Liver (tissue), 9 donors: ENCODE results near the gene KCNJ15. TPM values are rescaled to one million over a fixed set of nuclear protein-coding genes. Genes with fewer than 3 reads are reported as not detected.

Experiments used
- DNase-seq: peaks from one replicate; pipeline ENCODE4 v3.0.0-alpha.2; 2017; ENCODE audit warnings: low spot score
- H3K27ac ChIP-seq, 2 donors: one replicate each; pipeline ENCODE4 v1.7.0; 2013; ENCODE audit warnings: inconsistent platforms in 2 of 2, low read length in 2 of 2, control low read depth in 1 of 2, low read depth in 1 of 2, mild to moderate bottlenecking in 1 of 2
- H3K27me3 ChIP-seq, 4 donors: one replicate each; pipeline versions ENCODE4 v1.6.1 to v1.7.0; 2013; ENCODE audit warnings: low read length in 3 of 4, inconsistent platforms in 1 of 4, mild to moderate bottlenecking in 1 of 4, moderate library complexity in 1 of 4; ENCODE audit not compliant: control insufficient read depth in 4 of 4, insufficient read depth in 4 of 4
- H3K36me3 ChIP-seq, 4 donors: one replicate each; pipeline versions ENCODE4 v1.6.1 to v1.7.0; 2013; ENCODE audit warnings: low read length in 3 of 4, mild to moderate bottlenecking in 3 of 4, low read depth in 1 of 4, moderate library complexity in 1 of 4; ENCODE audit not compliant: control insufficient read depth in 4 of 4, insufficient read depth in 3 of 4
- H3K4me1 ChIP-seq, 4 donors: one replicate each; pipeline versions ENCODE4 v1.6.1 to v1.7.0; 2013; ENCODE audit warnings: low read length in 3 of 4, mild to moderate bottlenecking in 3 of 4, moderate library complexity in 1 of 4; ENCODE audit not compliant: control insufficient read depth in 4 of 4, insufficient read depth in 4 of 4
- H3K4me3 ChIP-seq, 3 donors: one replicate each; pipeline versions ENCODE4 v1.6.1 to v1.7.0; 2013; ENCODE audit warnings: low read length in 3 of 3, control low read depth in 1 of 3, low read depth in 1 of 3, mild to moderate bottlenecking in 1 of 3
- H3K9ac ChIP-seq, 2 donors: one replicate each; pipeline ENCODE4 v1.7.0; 2013; ENCODE audit warnings: low read length in 2 of 2, mild to moderate bottlenecking in 2 of 2, moderate library complexity in 2 of 2, control low read depth in 1 of 2, low read depth in 1 of 2
- H3K9me3 ChIP-seq, 4 donors: one replicate each; pipeline versions ENCODE4 v1.6.1 to v1.7.0; 2013; ENCODE audit warnings: low read length in 3 of 4; ENCODE audit not compliant: control insufficient read depth in 4 of 4
- EGR1 ChIP-seq, 2 donors: IDR thresholded peaks; 2 replicates each; pipeline ENCODE4 v1.6.1; 2016 to 2018; ENCODE audit warnings: antibody characterized with exemption in 2 of 2, low read depth in 2 of 2
- FOXA1 ChIP-seq: IDR thresholded peaks from 2 replicates; pipeline ENCODE4 v1.6.1; 2016; ENCODE audit warnings: antibody characterized with exemption
- FOXA2 ChIP-seq: IDR thresholded peaks from 2 replicates; pipeline ENCODE4 v1.6.1; 2016; ENCODE audit warnings: antibody characterized with exemption
- GABPA ChIP-seq, 2 donors: IDR thresholded peaks in 1 of 2; conservative IDR thresholded peaks in 1 of 2; 2 replicates each; pipeline ENCODE4 v1.6.1; 2016; ENCODE audit warnings: antibody characterized with exemption in 2 of 2, mild to moderate bottlenecking in 1 of 2, moderate library complexity in 1 of 2
- HNF4A ChIP-seq, 2 donors: conservative IDR thresholded peaks; 2 replicates each; pipeline ENCODE4 v1.6.1; 2016; ENCODE audit warnings: antibody characterized with exemption in 2 of 2, mild to moderate bottlenecking in 2 of 2
- HNF4G ChIP-seq: IDR thresholded peaks from 2 replicates; pipeline ENCODE4 v1.6.1; 2016; ENCODE audit warnings: antibody characterized with exemption
- JUND ChIP-seq, 2 donors: IDR thresholded peaks; 2 replicates each; pipeline ENCODE4 v1.6.1; 2016; ENCODE audit warnings: antibody characterized with exemption in 2 of 2
- NR2F2 ChIP-seq: IDR thresholded peaks from 2 replicates; pipeline ENCODE4 v1.6.1; 2016; ENCODE audit warnings: antibody characterized with exemption
- RAD21 ChIP-seq, 2 donors: IDR thresholded peaks; 2 replicates each; pipeline ENCODE4 v1.6.1; 2016; ENCODE audit warnings: antibody characterized with exemption in 2 of 2, mild to moderate bottlenecking in 2 of 2
- RXRA ChIP-seq, 2 donors: IDR thresholded peaks; 2 replicates each; pipeline ENCODE4 v1.6.1; 2017 to 2018; ENCODE audit warnings: antibody characterized with exemption in 2 of 2, mild to moderate bottlenecking in 1 of 2
- TAF1 ChIP-seq: conservative IDR thresholded peaks from 2 replicates; pipeline ENCODE4 v1.6.1; 2016; ENCODE audit warnings: antibody characterized with exemption, mild to moderate bottlenecking
- YY1 ChIP-seq: IDR thresholded peaks from 2 replicates; pipeline ENCODE4 v1.6.1; 2016; ENCODE audit warnings: antibody characterized with exemption, mild to moderate bottlenecking
- WGBS: extraction: QIAGEN DNeasy Blood & Tissue Kit; methylation state at CpG from one replicate; pipeline ENCODE4 v1.1.7; 2013; 5-methylcytosine and 5-hydroxymethylcytosine counted together
- polyA plus RNA-seq, 2 donors: library from polyadenylated mRNA; stranded (reverse) in 1 of 2; unstranded in 1 of 2; fragments of 200-250 nt in 1 of 2; fragments of >200 nt in 1 of 2; fragmentation: Nextera tagmentation in 1 of 2; extraction: Ambion mirVana in 1 of 2; gene quantifications; one replicate each; pipeline versions ENCODE4 v1.2.1 to v1.2.3, GENCODE V29; 2013 to 2015
- total RNA-seq, 2 donors: library from RNA; depleted of rRNA; stranded (reverse); fragments of >200 nt; gene quantifications; one replicate each; pipeline ENCODE4 v1.2.3, GENCODE V29; 2014
- TF ChIP-seq, protein P1 (sequence below): IDR thresholded peaks from 2 replicates; pipeline ENCODE4 v1.6.1; 2016; ENCODE audit warnings: antibody characterized with exemption, mild to moderate bottlenecking
- TF ChIP-seq, protein P2 (sequence below): IDR thresholded peaks from 2 replicates; pipeline ENCODE4 v1.6.1; 2016; ENCODE audit warnings: antibody characterized with exemption
- TF ChIP-seq, protein P3 (sequence below): IDR thresholded peaks from 2 replicates; pipeline ENCODE4 v1.6.1; 2016; ENCODE audit warnings: antibody characterized with exemption
- TF ChIP-seq, protein P4 (sequence below): IDR thresholded peaks from 2 replicates; pipeline ENCODE4 v1.6.1; 2016; ENCODE audit warnings: antibody characterized with exemption
- TF ChIP-seq, protein P5 (sequence below): fragments of 150-350 bp; IDR thresholded peaks from 2 replicates; pipeline ENCODE4 v1.5.1; 2017; ENCODE audit warnings: improper control_type of control experiment, low read depth, low read length; ENCODE audit not compliant: missing input control
- donor health status: healthy.
- donor health status: healthy.
- donor health status: healthy.
- donor health status: healthy.
- donor health status: healthy.

The KCNJ15 gene
- total and polyA plus RNA-seq, 4 donors = 0.61 to 4.8 (median 2.2) TPM

DNA sequence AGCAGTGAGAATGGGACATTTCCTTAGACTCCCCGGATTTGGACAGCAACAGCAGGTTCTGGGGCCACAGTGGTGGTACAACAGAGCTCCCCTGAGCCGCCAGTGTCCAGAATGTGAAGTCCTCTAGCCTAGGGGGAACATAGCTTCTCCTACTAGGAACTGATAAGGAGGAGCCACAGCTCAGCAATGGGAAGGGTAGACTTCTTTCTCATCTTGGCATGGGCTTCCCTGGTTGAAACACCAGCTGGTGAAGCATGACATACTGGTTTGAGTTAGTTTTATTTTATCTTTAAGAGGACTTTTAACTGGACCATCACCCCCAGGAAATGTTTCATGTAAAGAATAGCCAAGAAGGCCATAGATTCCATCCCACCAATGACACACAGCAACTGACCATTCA, 68.4 kb downstream of the KCNJ15 start:
- TF ChIP-seq YY1 = no peak
- no peak for TF ChIP-seq RAD21 (IDR thresholded peaks at IDR 0.05)
- no peak for TF ChIP-seq GABPA (IDR thresholded peaks at IDR 0.05 in 1 of 2, conservative IDR thresholded peaks at IDR 0.05 in 1 of 2)
- TF ChIP-seq HNF4A (conservative IDR thresholded peaks at IDR 0.05) = no peak
- no peak for TF ChIP-seq NR2F2
- TF ChIP-seq TAF1 = no peak
- TF ChIP-seq, protein P1, sequence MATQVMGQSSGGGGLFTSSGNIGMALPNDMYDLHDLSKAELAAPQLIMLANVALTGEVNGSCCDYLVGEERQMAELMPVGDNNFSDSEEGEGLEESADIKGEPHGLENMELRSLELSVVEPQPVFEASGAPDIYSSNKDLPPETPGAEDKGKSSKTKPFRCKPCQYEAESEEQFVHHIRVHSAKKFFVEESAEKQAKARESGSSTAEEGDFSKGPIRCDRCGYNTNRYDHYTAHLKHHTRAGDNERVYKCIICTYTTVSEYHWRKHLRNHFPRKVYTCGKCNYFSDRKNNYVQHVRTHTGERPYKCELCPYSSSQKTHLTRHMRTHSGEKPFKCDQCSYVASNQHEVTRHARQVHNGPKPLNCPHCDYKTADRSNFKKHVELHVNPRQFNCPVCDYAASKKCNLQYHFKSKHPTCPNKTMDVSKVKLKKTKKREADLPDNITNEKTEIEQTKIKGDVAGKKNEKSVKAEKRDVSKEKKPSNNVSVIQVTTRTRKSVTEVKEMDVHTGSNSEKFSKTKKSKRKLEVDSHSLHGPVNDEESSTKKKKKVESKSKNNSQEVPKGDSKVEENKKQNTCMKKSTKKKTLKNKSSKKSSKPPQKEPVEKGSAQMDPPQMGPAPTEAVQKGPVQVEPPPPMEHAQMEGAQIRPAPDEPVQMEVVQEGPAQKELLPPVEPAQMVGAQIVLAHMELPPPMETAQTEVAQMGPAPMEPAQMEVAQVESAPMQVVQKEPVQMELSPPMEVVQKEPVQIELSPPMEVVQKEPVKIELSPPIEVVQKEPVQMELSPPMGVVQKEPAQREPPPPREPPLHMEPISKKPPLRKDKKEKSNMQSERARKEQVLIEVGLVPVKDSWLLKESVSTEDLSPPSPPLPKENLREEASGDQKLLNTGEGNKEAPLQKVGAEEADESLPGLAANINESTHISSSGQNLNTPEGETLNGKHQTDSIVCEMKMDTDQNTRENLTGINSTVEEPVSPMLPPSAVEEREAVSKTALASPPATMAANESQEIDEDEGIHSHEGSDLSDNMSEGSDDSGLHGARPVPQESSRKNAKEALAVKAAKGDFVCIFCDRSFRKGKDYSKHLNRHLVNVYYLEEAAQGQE = no peak
- Histone ChIP-seq H3K27me3 (no peaks in the 10 kb centered on the region), H3K9me3 (no peaks in the 10 kb centered on the region), H3K4me1 (peaks cover 0 to 10% (median 4%) of the 10 kb centered on the region in 4 donors), H3K9ac (no peak overlapping the region), H3K27ac (no peak overlapping the region), H3K4me3 (no peak overlapping the region), H3K36me3 (no peaks in the 10 kb centered on the region)
- WGBS = 82% methylated on average over 2 of the region's 2 CpGs
- DNase-seq = no peak

DNA sequence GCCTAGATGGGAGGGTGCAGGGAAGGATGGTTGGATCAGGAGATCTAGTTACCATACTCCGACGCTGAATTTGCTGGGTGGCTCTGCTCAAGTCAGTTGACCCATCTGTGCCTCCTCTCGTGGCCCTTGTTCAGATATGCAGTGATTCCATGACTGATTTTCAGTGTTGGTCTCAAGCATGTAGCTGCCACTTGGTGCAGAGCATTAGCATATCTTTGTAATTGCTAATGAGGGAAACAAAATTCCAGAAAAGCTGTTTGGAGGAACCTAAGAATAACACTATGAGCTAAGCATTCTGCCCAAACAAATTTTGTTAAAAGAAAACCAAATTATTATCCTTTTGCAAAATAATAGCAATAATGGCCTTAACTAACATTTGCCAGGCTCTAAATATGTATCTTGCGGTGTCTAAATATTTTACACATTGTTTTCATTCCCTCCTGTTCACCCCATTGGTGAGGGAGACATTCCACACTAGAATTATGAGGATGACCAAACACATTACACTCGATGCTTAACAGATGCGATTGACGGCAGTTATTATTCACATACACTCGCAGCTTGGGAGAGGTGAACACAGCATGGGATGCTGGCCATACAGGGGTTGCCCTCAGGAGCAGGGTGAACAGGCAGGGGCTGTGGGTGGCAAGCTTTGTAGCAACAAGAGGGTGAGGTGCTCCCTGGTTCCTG, 69.1 kb downstream of the KCNJ15 start:
- H3K27ac ChIP-seq = no peak overlapping the region

More for the DNA sequence above, 69.1 kb downstream of the KCNJ15 start:
- Histone ChIP-seq H3K36me3 (no peaks in the 10 kb centered on the region), H3K4me3 (no peak overlapping the region), H3K9me3 (no peaks in the 10 kb centered on the region), H3K27me3 (no peaks in the 10 kb centered on the region), H3K4me1 (peaks cover 0 to 10% (median 4%) of the 10 kb centered on the region in 4 donors), H3K9ac (no peak overlapping the region)
- no peak for DNase-seq
- 92% methylated on average over 8 of the region's 8 CpGs for WGBS
- TF ChIP-seq, protein P1 = no peak
- no peak for TF ChIP-seq HNF4A (conservative IDR thresholded peaks at IDR 0.05)
- TF ChIP-seq GABPA (IDR thresholded peaks at IDR 0.05 in 1 of 2, conservative IDR thresholded peaks at IDR 0.05 in 1 of 2) = no peak
- TF ChIP-seq, protein P2, sequence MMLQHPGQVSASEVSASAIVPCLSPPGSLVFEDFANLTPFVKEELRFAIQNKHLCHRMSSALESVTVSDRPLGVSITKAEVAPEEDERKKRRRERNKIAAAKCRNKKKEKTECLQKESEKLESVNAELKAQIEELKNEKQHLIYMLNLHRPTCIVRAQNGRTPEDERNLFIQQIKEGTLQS = no peak
- TF ChIP-seq, protein P3, sequence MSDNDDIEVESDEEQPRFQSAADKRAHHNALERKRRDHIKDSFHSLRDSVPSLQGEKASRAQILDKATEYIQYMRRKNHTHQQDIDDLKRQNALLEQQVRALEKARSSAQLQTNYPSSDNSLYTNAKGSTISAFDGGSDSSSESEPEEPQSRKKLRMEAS = no peak
- TF ChIP-seq HNF4G = no peak
- no peak for TF ChIP-seq FOXA1
- no peak for TF ChIP-seq JUND (IDR thresholded peaks at IDR 0.05)
- no peak for TF ChIP-seq RAD21 (IDR thresholded peaks at IDR 0.05)
- TF ChIP-seq RXRA (IDR thresholded peaks at IDR 0.05) = no peak
- no peak for TF ChIP-seq EGR1 (IDR thresholded peaks at IDR 0.05; ENCODE audit: low read depth in 2 of 2)
- TF ChIP-seq, protein P4, sequence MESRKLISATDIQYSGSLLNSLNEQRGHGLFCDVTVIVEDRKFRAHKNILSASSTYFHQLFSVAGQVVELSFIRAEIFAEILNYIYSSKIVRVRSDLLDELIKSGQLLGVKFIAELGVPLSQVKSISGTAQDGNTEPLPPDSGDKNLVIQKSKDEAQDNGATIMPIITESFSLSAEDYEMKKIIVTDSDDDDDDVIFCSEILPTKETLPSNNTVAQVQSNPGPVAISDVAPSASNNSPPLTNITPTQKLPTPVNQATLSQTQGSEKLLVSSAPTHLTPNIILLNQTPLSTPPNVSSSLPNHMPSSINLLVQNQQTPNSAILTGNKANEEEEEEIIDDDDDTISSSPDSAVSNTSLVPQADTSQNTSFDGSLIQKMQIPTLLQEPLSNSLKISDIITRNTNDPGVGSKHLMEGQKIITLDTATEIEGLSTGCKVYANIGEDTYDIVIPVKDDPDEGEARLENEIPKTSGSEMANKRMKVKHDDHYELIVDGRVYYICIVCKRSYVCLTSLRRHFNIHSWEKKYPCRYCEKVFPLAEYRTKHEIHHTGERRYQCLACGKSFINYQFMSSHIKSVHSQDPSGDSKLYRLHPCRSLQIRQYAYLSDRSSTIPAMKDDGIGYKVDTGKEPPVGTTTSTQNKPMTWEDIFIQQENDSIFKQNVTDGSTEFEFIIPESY = no peak
- TF ChIP-seq FOXA2 = no peak
- TF ChIP-seq, protein P5, sequence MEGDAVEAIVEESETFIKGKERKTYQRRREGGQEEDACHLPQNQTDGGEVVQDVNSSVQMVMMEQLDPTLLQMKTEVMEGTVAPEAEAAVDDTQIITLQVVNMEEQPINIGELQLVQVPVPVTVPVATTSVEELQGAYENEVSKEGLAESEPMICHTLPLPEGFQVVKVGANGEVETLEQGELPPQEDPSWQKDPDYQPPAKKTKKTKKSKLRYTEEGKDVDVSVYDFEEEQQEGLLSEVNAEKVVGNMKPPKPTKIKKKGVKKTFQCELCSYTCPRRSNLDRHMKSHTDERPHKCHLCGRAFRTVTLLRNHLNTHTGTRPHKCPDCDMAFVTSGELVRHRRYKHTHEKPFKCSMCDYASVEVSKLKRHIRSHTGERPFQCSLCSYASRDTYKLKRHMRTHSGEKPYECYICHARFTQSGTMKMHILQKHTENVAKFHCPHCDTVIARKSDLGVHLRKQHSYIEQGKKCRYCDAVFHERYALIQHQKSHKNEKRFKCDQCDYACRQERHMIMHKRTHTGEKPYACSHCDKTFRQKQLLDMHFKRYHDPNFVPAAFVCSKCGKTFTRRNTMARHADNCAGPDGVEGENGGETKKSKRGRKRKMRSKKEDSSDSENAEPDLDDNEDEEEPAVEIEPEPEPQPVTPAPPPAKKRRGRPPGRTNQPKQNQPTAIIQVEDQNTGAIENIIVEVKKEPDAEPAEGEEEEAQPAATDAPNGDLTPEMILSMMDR = no peak
- TF ChIP-seq YY1 = no peak
- TF ChIP-seq NR2F2 = no peak
